WI38 (cell line): Measurements from ENCODE around the gene BMPER.

Experiments
- H3K4me3 ChIP-seq: 2 replicates; pipeline ENCODE4 v1.5.1; 2011; ENCODE audit warnings: low read depth, mild to moderate bottlenecking, control low read depth, low read length
- TF ChIP-seq, protein P1 (sequence below): IDR thresholded peaks from 2 replicates; pipeline ENCODE4 v1.5.1; 2012; ENCODE audit warnings: low read depth, mild to moderate bottlenecking, control low read depth, low read length

The BMPER gene

GRCh38 chr7:34143402-34143801, 238.1 kb downstream of the BMPER start:
- TF ChIP-seq, protein P1, sequence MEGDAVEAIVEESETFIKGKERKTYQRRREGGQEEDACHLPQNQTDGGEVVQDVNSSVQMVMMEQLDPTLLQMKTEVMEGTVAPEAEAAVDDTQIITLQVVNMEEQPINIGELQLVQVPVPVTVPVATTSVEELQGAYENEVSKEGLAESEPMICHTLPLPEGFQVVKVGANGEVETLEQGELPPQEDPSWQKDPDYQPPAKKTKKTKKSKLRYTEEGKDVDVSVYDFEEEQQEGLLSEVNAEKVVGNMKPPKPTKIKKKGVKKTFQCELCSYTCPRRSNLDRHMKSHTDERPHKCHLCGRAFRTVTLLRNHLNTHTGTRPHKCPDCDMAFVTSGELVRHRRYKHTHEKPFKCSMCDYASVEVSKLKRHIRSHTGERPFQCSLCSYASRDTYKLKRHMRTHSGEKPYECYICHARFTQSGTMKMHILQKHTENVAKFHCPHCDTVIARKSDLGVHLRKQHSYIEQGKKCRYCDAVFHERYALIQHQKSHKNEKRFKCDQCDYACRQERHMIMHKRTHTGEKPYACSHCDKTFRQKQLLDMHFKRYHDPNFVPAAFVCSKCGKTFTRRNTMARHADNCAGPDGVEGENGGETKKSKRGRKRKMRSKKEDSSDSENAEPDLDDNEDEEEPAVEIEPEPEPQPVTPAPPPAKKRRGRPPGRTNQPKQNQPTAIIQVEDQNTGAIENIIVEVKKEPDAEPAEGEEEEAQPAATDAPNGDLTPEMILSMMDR: no peak
- no peak overlapping the region for H3K4me3 ChIP-seq

- TF ChIP-seq, protein P1: no peak
- no peak overlapping the region for H3K4me3 ChIP-seq
These were observed 240.3 kb downstream of the BMPER start for GRCh38 chr7:34145603-34146002.

- TF ChIP-seq, protein P1: no peak
- no peak overlapping the region for H3K4me3 ChIP-seq
These were observed 248.4 kb downstream of the BMPER start for GRCh38 chr7:34153656-34154270.

GRCh38 chr7:34155220-34155908, 250.0 kb downstream of the BMPER start:
- H3K4me3 ChIP-seq: no peak overlapping the region
- TF ChIP-seq, protein P1: no peak

- no peak overlapping the region for H3K4me3 ChIP-seq
- TF ChIP-seq, protein P1: no peak
These were observed 251.0 kb downstream of the BMPER start for GRCh38 chr7:34156336-34156735.

- TF ChIP-seq, protein P1: no peak
- H3K4me3 ChIP-seq: no peak overlapping the region
These were observed 251.8 kb downstream of the BMPER start for GRCh38 chr7:34157137-34157536.

GRCh38 chr7:34158368-34159153, 253.2 kb downstream of the BMPER start:
- H3K4me3 ChIP-seq: no peak overlapping the region
- TF ChIP-seq, protein P1: no peak
